Measurements from ENCODE around the gene ZNF79. TPM values are rescaled to one million over a fixed set of nuclear protein-coding genes. Genes with fewer than 3 reads are reported as not detected.

Gene ZNF79
- total and polyA plus RNA-seq, 7 donors = 2.7 to 10.7 (median 6.0) TPM

DNA sequence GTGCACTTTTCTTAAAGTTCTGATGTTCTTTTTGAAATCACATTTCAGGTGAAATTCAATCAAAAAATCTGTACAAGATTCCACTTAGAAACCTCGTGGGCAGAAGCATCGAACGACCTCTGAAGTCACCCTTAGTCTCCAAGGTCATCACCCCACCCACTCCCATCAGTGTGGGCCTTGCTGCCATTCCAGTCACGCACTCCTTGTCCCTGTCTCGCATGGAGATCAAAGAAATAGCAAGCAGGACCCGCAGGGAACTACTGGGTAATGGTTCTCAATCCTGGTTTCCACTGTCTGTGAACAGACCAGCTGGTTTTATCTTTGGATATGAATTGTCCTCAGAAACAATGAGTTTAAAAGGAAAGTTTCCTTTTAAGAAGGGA lies 35.3 kb upstream of the ZNF79 start:
- ATAC-seq (no peak), DNase-seq (no peak)
- Histone ChIP-seq H3K9me3 (no peaks in the 10 kb centered on the region), H3K27me3 (ENCODE audit: insufficient read depth in 3 of 3, low read length in 2 of 3) (no peaks in the 10 kb centered on the region), H3K36me3 (ENCODE audit: insufficient read depth in 1 of 2, low read depth in 1 of 2) (peaks cover 0 to 22% of the 10 kb centered on the region in 2 donors), H3K27ac (no peak overlapping the region), H3K4me3 (no peak overlapping the region), H3K4me1 (no peaks in the 10 kb centered on the region)
- TF ChIP-seq, protein P1, sequence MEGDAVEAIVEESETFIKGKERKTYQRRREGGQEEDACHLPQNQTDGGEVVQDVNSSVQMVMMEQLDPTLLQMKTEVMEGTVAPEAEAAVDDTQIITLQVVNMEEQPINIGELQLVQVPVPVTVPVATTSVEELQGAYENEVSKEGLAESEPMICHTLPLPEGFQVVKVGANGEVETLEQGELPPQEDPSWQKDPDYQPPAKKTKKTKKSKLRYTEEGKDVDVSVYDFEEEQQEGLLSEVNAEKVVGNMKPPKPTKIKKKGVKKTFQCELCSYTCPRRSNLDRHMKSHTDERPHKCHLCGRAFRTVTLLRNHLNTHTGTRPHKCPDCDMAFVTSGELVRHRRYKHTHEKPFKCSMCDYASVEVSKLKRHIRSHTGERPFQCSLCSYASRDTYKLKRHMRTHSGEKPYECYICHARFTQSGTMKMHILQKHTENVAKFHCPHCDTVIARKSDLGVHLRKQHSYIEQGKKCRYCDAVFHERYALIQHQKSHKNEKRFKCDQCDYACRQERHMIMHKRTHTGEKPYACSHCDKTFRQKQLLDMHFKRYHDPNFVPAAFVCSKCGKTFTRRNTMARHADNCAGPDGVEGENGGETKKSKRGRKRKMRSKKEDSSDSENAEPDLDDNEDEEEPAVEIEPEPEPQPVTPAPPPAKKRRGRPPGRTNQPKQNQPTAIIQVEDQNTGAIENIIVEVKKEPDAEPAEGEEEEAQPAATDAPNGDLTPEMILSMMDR (IDR thresholded peaks at IDR 0.05) = no peak
- WGBS, 3 donors = 63 to 68% (median 68%) methylated on average over 6 of the region's 6 CpGs
- intact Hi-C loops (cut with DNase I) = no loop called here

GRCh38 chr9:127389381-127390247 lies 34.6 kb upstream of the ZNF79 start:
- no peak for ATAC-seq
- Histone ChIP-seq H3K36me3 (ENCODE audit: insufficient read depth in 1 of 2, low read depth in 1 of 2) (peaks cover 0 to 22% of the 10 kb centered on the region in 2 donors), H3K4me3 (no peak overlapping the region), H3K4me1 (no peaks in the 10 kb centered on the region), H3K9me3 (no peaks in the 10 kb centered on the region), H3K27me3 (ENCODE audit: insufficient read depth in 3 of 3, low read length in 2 of 3) (no peaks in the 10 kb centered on the region), H3K27ac (no peak overlapping the region)
- intact Hi-C loops (cut with DNase I) = loop anchor here (10.0 kb wide), 1 partner anchor 105 kb away; no protein-coding TSS in a partner anchor
- WGBS, 3 donors = 83 to 90% (median 86%) methylated on average over 4 of the region's 4 CpGs
- TF ChIP-seq, protein P1 (IDR thresholded peaks at IDR 0.05) = no peak
- DNase-seq = no peak

GRCh38 chr9:127390248-127390545 lies 34.0 kb upstream of the ZNF79 start:
- no peak overlapping the region for H3K4me3 ChIP-seq

GRCh38 chr9:127390563-127390962 lies 33.6 kb upstream of the ZNF79 start:
- no peak for ATAC-seq
- no peak for DNase-seq
- Histone ChIP-seq H3K36me3 (ENCODE audit: insufficient read depth in 1 of 2, low read depth in 1 of 2) (peaks cover 0 to 22% of the 10 kb centered on the region in 2 donors), H3K4me3 (no peak overlapping the region), H3K9me3 (no peaks in the 10 kb centered on the region), H3K4me1 (no peaks in the 10 kb centered on the region), H3K27ac (no peak overlapping the region), H3K27me3 (ENCODE audit: insufficient read depth in 3 of 3, low read length in 2 of 3) (no peaks in the 10 kb centered on the region)
- WGBS, 3 donors = 70 to 77% (median 74%) methylated on average over 5 of the region's 5 CpGs
- TF ChIP-seq, protein P1 (IDR thresholded peaks at IDR 0.05) = no peak
- intact Hi-C loops (cut with DNase I) = loop anchor here (10.0 kb wide), 1 partner anchor 106 kb away; no protein-coding TSS in a partner anchor

More at GRCh38 chr9:127390248-127390545, 34.0 kb upstream of the ZNF79 start:
- Histone ChIP-seq H3K36me3 (ENCODE audit: insufficient read depth in 1 of 2, low read depth in 1 of 2) (peaks cover 0 to 22% of the 10 kb centered on the region in 2 donors), H3K9me3 (no peaks in the 10 kb centered on the region), H3K27me3 (ENCODE audit: insufficient read depth in 3 of 3, low read length in 2 of 3) (no peaks in the 10 kb centered on the region), H3K27ac (no peak overlapping the region), H3K4me1 (no peaks in the 10 kb centered on the region)
- WGBS, 3 donors = 75 to 78% (median 75%) methylated on average over 2 of the region's 2 CpGs
- ATAC-seq (no peak), DNase-seq (no peak)
- TF ChIP-seq, protein P1 (IDR thresholded peaks at IDR 0.05) = no peak
- intact Hi-C loops (cut with DNase I) = loop anchor here (10.0 kb wide), 1 partner anchor 105 kb away; no protein-coding TSS in a partner anchor

Data from psoas muscle (tissue), 8 donors.